OCI-LY1 (cell line): ENCODE measurements around the gene PKIB.

Experiments
- EZH2 ChIP-seq: fragments of 200-600 bp; sonication (generic), shearing (Covaris generic); IDR thresholded peaks from 2 replicates; pipeline ENCODE4 v1.8.0; 2017; ENCODE audit warnings: borderline replicate concordance, mixed run types, mild to moderate bottlenecking, antibody characterized with exemption, low read length, moderate library complexity, mixed read lengths
- TF ChIP-seq, protein P1 (sequence below): fragments of 200-600 bp; sonication (generic), shearing (Covaris generic); IDR thresholded peaks from 2 replicates; pipeline ENCODE4 v1.5.1; 2017; ENCODE audit warnings: mild to moderate bottlenecking, antibody characterized with exemption, low read length, moderate library complexity, mixed read lengths

DNA sequence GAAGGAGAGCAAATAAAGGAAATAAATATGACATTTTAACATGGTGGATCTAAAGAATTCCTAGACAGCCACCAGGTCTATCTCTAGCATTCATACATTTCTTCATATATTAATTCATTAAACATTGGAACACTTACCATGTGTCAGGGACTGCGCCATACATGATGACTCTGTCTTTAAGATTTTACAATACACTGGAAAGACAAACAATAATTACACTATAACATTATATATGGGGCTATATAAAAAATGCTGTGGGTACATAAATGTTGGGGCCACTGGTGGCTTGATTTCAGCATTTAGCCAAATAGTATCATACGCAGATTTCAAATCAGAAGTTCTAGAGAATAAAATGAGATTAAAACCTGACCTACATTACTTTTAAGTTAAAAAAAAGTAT lies 33.3 kb upstream of the PKIB start:
- no peak for TF ChIP-seq EZH2
- TF ChIP-seq, protein P1, sequence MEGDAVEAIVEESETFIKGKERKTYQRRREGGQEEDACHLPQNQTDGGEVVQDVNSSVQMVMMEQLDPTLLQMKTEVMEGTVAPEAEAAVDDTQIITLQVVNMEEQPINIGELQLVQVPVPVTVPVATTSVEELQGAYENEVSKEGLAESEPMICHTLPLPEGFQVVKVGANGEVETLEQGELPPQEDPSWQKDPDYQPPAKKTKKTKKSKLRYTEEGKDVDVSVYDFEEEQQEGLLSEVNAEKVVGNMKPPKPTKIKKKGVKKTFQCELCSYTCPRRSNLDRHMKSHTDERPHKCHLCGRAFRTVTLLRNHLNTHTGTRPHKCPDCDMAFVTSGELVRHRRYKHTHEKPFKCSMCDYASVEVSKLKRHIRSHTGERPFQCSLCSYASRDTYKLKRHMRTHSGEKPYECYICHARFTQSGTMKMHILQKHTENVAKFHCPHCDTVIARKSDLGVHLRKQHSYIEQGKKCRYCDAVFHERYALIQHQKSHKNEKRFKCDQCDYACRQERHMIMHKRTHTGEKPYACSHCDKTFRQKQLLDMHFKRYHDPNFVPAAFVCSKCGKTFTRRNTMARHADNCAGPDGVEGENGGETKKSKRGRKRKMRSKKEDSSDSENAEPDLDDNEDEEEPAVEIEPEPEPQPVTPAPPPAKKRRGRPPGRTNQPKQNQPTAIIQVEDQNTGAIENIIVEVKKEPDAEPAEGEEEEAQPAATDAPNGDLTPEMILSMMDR, result no peak
